Neural cell (in vitro differentiated cells): ENCODE data around the gene PAIP2. TPM values are rescaled to one million over a fixed set of nuclear protein-coding genes. Genes with fewer than 3 reads are reported as not detected.

ENCODE experiments used
- H2AFZ ChIP-seq: fragments of 200-600, 300-800 bp; sonication (generic), shearing (Covaris generic); 2 replicates; pipeline ENCODE4 v1.6.0; 2014; ENCODE audit warnings: low read depth, mild to moderate bottlenecking, antibody characterized with exemption, low read length, moderate library complexity
- H3F3A ChIP-seq: fragments of 200-600 bp; shearing (Covaris generic); 2 replicates; pipeline ENCODE4 v1.6.1; 2016; ENCODE audit warnings: mild to moderate bottlenecking, moderate library complexity, mixed read lengths, antibody characterized with exemption, low read length; ENCODE audit not compliant: insufficient read depth, poor library complexity, severe bottlenecking
- H3K27ac ChIP-seq: fragments of 200-600, 300-800 bp; sonication (generic), shearing (Covaris generic); 2 replicates; pipeline ENCODE4 v1.5.1; 2014; ENCODE audit warnings: mild to moderate bottlenecking, low read length, moderate library complexity
- H3K27me3 ChIP-seq: fragments of 300-800, 200-600 bp; sonication (generic), shearing (Covaris generic); 2 replicates; pipeline ENCODE4 v1.6.0; 2014; ENCODE audit warnings: mild to moderate bottlenecking, low read depth, low read length, moderate library complexity; ENCODE audit not compliant: insufficient read depth
- H3K36me3 ChIP-seq: fragments of 300-800, 200-600 bp; sonication (generic), shearing (Covaris generic); 2 replicates; pipeline ENCODE4 v1.5.1; 2014; ENCODE audit warnings: mild to moderate bottlenecking, antibody characterized with exemption, low read length, moderate library complexity; ENCODE audit not compliant: insufficient read depth
- H3K4me2 ChIP-seq: fragments of 300-800, 200-600 bp; sonication (generic), shearing (Covaris generic); 2 replicates; pipeline ENCODE4 v1.6.0; 2014; ENCODE audit warnings: mild to moderate bottlenecking, low read length
- H3K4me3 ChIP-seq: fragments of 300-800, 200-600 bp; sonication (generic), shearing (Covaris generic); 2 replicates; pipeline ENCODE4 v1.5.1; 2014; ENCODE audit warnings: mild to moderate bottlenecking, low read length, moderate library complexity
- H3K79me2 ChIP-seq: fragments of 200-600 bp; shearing (Covaris generic); replicated peaks from 2 replicates; pipeline ENCODE4 v1.6.0; 2014; ENCODE audit warnings: mild to moderate bottlenecking, low read length, moderate library complexity; ENCODE audit not compliant: insufficient read depth
- H3K9ac ChIP-seq: fragments of 300-800, 200-600 bp; sonication (generic), shearing (Covaris generic); 2 replicates; pipeline ENCODE4 v1.6.1; 2016; ENCODE audit warnings: mild to moderate bottlenecking, low read length, mixed read lengths
- H3K9me2 ChIP-seq: fragments of 200-600 bp; shearing (Covaris generic); 2 replicates; pipeline ENCODE4 v1.6.1; 2016; ENCODE audit warnings: mild to moderate bottlenecking, low read length, mixed read lengths; ENCODE audit not compliant: insufficient read depth
- H3K9me3 ChIP-seq: fragments of 200-600, 300-800 bp; sonication (generic), shearing (Covaris generic); 2 replicates; pipeline ENCODE4 v1.6.1; 2016; ENCODE audit warnings: mild to moderate bottlenecking, mixed run types, low read length, moderate library complexity, mixed read lengths
- H4K20me1 ChIP-seq: fragments of 200-600 bp; shearing (Covaris generic); 2 replicates; pipeline ENCODE4 v1.6.1; 2016; ENCODE audit warnings: mild to moderate bottlenecking, mixed run types; ENCODE audit not compliant: insufficient read depth
- CTCF ChIP-seq: fragments of 450-650 bp; IDR thresholded peaks from 2 replicates; pipeline ENCODE4 v1.5.1; 2014; ENCODE audit warnings: antibody characterized with exemption, mild to moderate bottlenecking, moderate library complexity; ENCODE audit not compliant: poor library complexity, severe bottlenecking
- EP300 ChIP-seq: fragments of 450-650 bp; conservative IDR thresholded peaks from 2 replicates; pipeline ENCODE4 v1.6.1; 2014; ENCODE audit warnings: antibody characterized with exemption, mild to moderate bottlenecking, moderate library complexity; ENCODE audit not compliant: poor library complexity, severe bottlenecking
- EZH2 ChIP-seq: fragments of 200-600, 300-800 bp; shearing (Covaris generic), sonication (generic); IDR thresholded peaks from 2 replicates; pipeline ENCODE4 v1.6.1; 2014; ENCODE audit warnings: antibody characterized with exemption, low read length, borderline replicate concordance, mild to moderate bottlenecking; ENCODE audit not compliant: insufficient read depth, poor library complexity, severe bottlenecking
- MXI1 ChIP-seq: fragments of 450-650 bp; conservative IDR thresholded peaks from 2 replicates; pipeline ENCODE4 v1.6.1; 2014; ENCODE audit warnings: antibody characterized with exemption, mild to moderate bottlenecking; ENCODE audit not compliant: poor library complexity, severe bottlenecking
- POLR2AphosphoS5 ChIP-seq: IDR thresholded peaks from 2 replicates; pipeline ENCODE4 v1.6.1; 2012
- RAD21 ChIP-seq: fragments of 450-650 bp; conservative IDR thresholded peaks from 2 replicates; pipeline ENCODE4 v1.6.1; 2014; ENCODE audit warnings: antibody characterized with exemption, mild to moderate bottlenecking, moderate library complexity
- REST ChIP-seq: IDR thresholded peaks from 2 replicates; pipeline ENCODE4 v1.6.1; 2012; ENCODE audit warnings: borderline replicate concordance
- SMC3 ChIP-seq: fragments of 450-650 bp; conservative IDR thresholded peaks from 2 replicates; pipeline ENCODE4 v1.6.1; 2014; ENCODE audit warnings: antibody characterized with exemption, mild to moderate bottlenecking, moderate library complexity; ENCODE audit not compliant: poor library complexity
- TAF1 ChIP-seq: IDR thresholded peaks from 2 replicates; pipeline ENCODE4 v1.6.1; 2012; ENCODE audit warnings: low read depth
- polyA plus RNA-seq: library from polyadenylated mRNA; depleted of rRNA; stranded (reverse); fragments of >200 nt; gene quantifications from 2 replicates; pipeline ENCODE4 v1.2.3, GENCODE V29; 2014

The PAIP2 gene
- polyA plus RNA-seq, 1 donor from 2014 or later: 201 TPM

- Histone ChIP-seq H2AFZ (no peak overlapping the region), H3K9me3 (no peaks in the 10 kb centered on the region), H3K9me2 (no peaks in the 10 kb centered on the region), H4K20me1 (no peaks in the 10 kb centered on the region), H3K36me3 (peaks cover 11% of the 10 kb centered on the region), H3K27ac (no peak overlapping the region), H3K4me3 (no peak overlapping the region), H3K79me2 (no peaks in the 10 kb centered on the region), H3F3A (no peaks in the 10 kb centered on the region), H3K27me3 (no peaks in the 10 kb centered on the region), H3K9ac (no peak overlapping the region), H3K4me2 (no peak overlapping the region)
- TF ChIP-seq SMC3 (no peak), RAD21 (no peak), CTCF (no peak), REST (no peak), EP300 (no peak), POLR2AphosphoS5 (no peak), MXI1 (no peak), EZH2 (no peak)
Measured at GRCh38 chr5:139371482-139372435, 30.1 kb downstream of the PAIP2 start.

GRCh38 chr5:139374909-139375308, 33.3 kb downstream of the PAIP2 start:
- Histone ChIP-seq H3K27ac (no peak overlapping the region), H3K9ac (no peak overlapping the region), H3F3A (no peaks in the 10 kb centered on the region), H3K9me3 (no peaks in the 10 kb centered on the region), H3K4me2 (no peak overlapping the region), H3K79me2 (no peaks in the 10 kb centered on the region), H4K20me1 (no peaks in the 10 kb centered on the region), H3K9me2 (no peaks in the 10 kb centered on the region), H3K4me3 (no peak overlapping the region), H3K27me3 (no peaks in the 10 kb centered on the region), H2AFZ (no peak overlapping the region), H3K36me3 (peaks cover 4% of the 10 kb centered on the region)
- TF ChIP-seq EZH2 (no peak), CTCF (no peak), TAF1 (no peak), POLR2AphosphoS5 (peak; percentile 18), REST (no peak)
